Endothelial cell of umbilical vein (primary cell): ENCODE measurements around the gene SCTR. TPM values are rescaled to one million over a fixed set of nuclear protein-coding genes. Genes with fewer than 3 reads are reported as not detected.

Experiments used
- BruUV-seq: library from RNA; stranded (reverse); fragments of 400-500 nt; replicated peaks from 2 replicates; lab custom pipeline; 2021; lab: Mats Ljungman, UMichigan
- CTCF ChIA-PET: fragments of 300-600, 350-600 bp; sonication (Branson Sonifier 250); formaldehyde crosslinking; loops from one replicate; lab custom pipeline; 2021; ENCODE audit warnings: antibody characterized with exemption, inconsistent platforms; lab: Charles Lee
- POLR2A ChIA-PET: fragments of 300-600, 350-600 bp; sonication (Branson Sonifier 250); formaldehyde crosslinking; loops from one replicate; lab custom pipeline; 2021; ENCODE audit warnings: antibody characterized with exemption, inconsistent platforms; lab: Charles Lee
- DNase-seq: peaks from one replicate; pipeline ENCODE4 v3.0.0-alpha.2; 2011; ENCODE audit warnings: low read depth, low spot score
- FAIRE-seq: peaks from 2 replicates; lab custom pipeline; 2011; peaks lifted over from hg19 to GRCh38; lab: Jason Lieb, UNC
- H2AFZ ChIP-seq: 2 replicates; pipeline ENCODE4 v1.6.0; 2012; ENCODE audit warnings: low read depth, low read length, control low read depth, inconsistent platforms
- H3K27ac ChIP-seq: 2 replicates; pipeline ENCODE4 v1.5.1; 2011; ENCODE audit warnings: low read depth, mild to moderate bottlenecking, control low read depth, low read length, moderate library complexity; ENCODE audit not compliant: insufficient read depth
- H3K27me3 ChIP-seq, 2 experiments: 2 replicates each; pipeline versions ENCODE4 v1.6.0 to v1.6.1; 2011; ENCODE audit warnings: low read length in 2 of 2, mixed read lengths in 1 of 2; ENCODE audit not compliant: control insufficient read depth in 2 of 2, insufficient read depth in 2 of 2
- H3K36me3 ChIP-seq, 2 experiments: 2 replicates in 1 of 2; 3 replicates in 1 of 2; pipeline ENCODE4 v1.5.1; 2011; ENCODE audit warnings: low read length in 2 of 2, mild to moderate bottlenecking in 1 of 2, moderate library complexity in 1 of 2; ENCODE audit not compliant: control insufficient read depth in 2 of 2, insufficient read depth in 2 of 2; ENCODE audit errors: extremely low read depth in 1 of 2
- H3K4me1 ChIP-seq: 3 replicates; pipeline ENCODE4 v1.5.1; 2011; ENCODE audit warnings: mild to moderate bottlenecking, low read length; ENCODE audit not compliant: control insufficient read depth, insufficient read depth; ENCODE audit errors: extremely low read depth
- H3K4me2 ChIP-seq: 2 replicates; pipeline ENCODE4 v1.6.1; 2011; ENCODE audit warnings: low read length, control low read depth, mixed read lengths; ENCODE audit not compliant: insufficient read depth
- H3K4me3 ChIP-seq, 3 experiments: fragments of 200-600 bp in 1 of 3; sonication (generic), shearing (Covaris generic) in 1 of 3; replicated peaks in 1 of 3; 2 replicates each; pipeline ENCODE4 v1.5.1; 2011 to 2016; ENCODE audit warnings: control low read depth in 3 of 3, low read length in 3 of 3, mild to moderate bottlenecking in 2 of 3, inconsistent platforms in 1 of 3, low read depth in 1 of 3, moderate library complexity in 1 of 3; ENCODE audit not compliant: insufficient read depth in 1 of 3
- H3K79me2 ChIP-seq: 2 replicates; pipeline ENCODE4 v1.6.0; 2012; ENCODE audit warnings: low read length, inconsistent platforms; ENCODE audit not compliant: control insufficient read depth, insufficient read depth
- H3K9ac ChIP-seq: replicated peaks from 2 replicates; pipeline ENCODE3; 2011; ENCODE audit warnings: low read length, control low read depth; ENCODE audit not compliant: insufficient read depth; ENCODE audit errors: extremely low read depth
- H3K9me1 ChIP-seq: replicated peaks from 3 replicates; pipeline ENCODE4 v1.6.0; 2011; ENCODE audit warnings: mild to moderate bottlenecking, low read length; ENCODE audit not compliant: control insufficient read depth, insufficient read depth; ENCODE audit errors: extremely low read depth
- H3K9me3 ChIP-seq: replicated peaks from 2 replicates; pipeline ENCODE4 v1.5.1; 2012; ENCODE audit warnings: low read length, inconsistent platforms; ENCODE audit not compliant: control insufficient read depth, insufficient read depth
- H4K20me1 ChIP-seq: replicated peaks from 2 replicates; pipeline ENCODE3; 2011; ENCODE audit warnings: mild to moderate bottlenecking, low read length; ENCODE audit not compliant: control insufficient read depth, insufficient read depth; ENCODE audit errors: extremely low read depth
- EZH2 ChIP-seq: IDR thresholded peaks from 2 replicates; pipeline ENCODE4 v1.6.1; 2012; ENCODE audit warnings: borderline replicate concordance, low read depth, mild to moderate bottlenecking, moderate library complexity, low read length, inconsistent platforms; ENCODE audit not compliant: severe bottlenecking
- FOS ChIP-seq: IDR thresholded peaks from 2 replicates; pipeline ENCODE4 v1.6.1; 2011; ENCODE audit warnings: mild to moderate bottlenecking, low read length, moderate library complexity, borderline replicate concordance; ENCODE audit not compliant: insufficient read depth
- GATA2 ChIP-seq: IDR thresholded peaks from 2 replicates; pipeline ENCODE4 v1.7.0; 2011; ENCODE audit warnings: low read depth, mild to moderate bottlenecking, moderate library complexity, mixed read lengths, low read length; ENCODE audit not compliant: insufficient read length, insufficient read depth
- JUN ChIP-seq: IDR thresholded peaks from 2 replicates; pipeline ENCODE4 v1.6.1; 2011; ENCODE audit warnings: borderline replicate concordance, low read depth; ENCODE audit not compliant: insufficient read length, insufficient read depth
- MAX ChIP-seq: IDR thresholded peaks from 2 replicates; pipeline ENCODE4 v1.6.1; 2011; ENCODE audit not compliant: insufficient read depth, insufficient read length
- MYC ChIP-seq: IDR thresholded peaks from one replicate; pipeline ENCODE4 v1.6.1; 2011; ENCODE audit warnings: mild to moderate bottlenecking, low read depth, low read length
- POLR2A ChIP-seq: IDR thresholded peaks from 2 replicates; pipeline ENCODE4 v1.6.1; 2012; ENCODE audit warnings: low read depth, mild to moderate bottlenecking, control low read depth, low read length
- POLR2AphosphoS5 ChIP-seq: IDR thresholded peaks from 2 replicates; pipeline ENCODE4 v1.6.1; 2012; ENCODE audit warnings: low read depth, mild to moderate bottlenecking, control low read depth, low read length, moderate library complexity; ENCODE audit not compliant: insufficient read depth
- dilution Hi-C: fragments of 300-500 bp; cut with MboI; formaldehyde crosslinking; loops from one replicate; pipeline ENCODE4 v1.15.0; 2019; ENCODE audit warnings: low sequenced_read_pairs; ENCODE audit not compliant: extremely low pct_ligation_motif_present
- intact Hi-C: fragments of 100-400 bp; cut with micrococcal nuclease; formaldehyde crosslinking; loops from one replicate; pipeline ENCODE4 v1.10.0; 2022
- polyA plus RNA-seq, 4 experiments: library from polyadenylated mRNA; depleted of rRNA in 3 of 4; stranded (reverse) in 3 of 4; unstranded in 1 of 4; fragments of >200 nt; gene quantifications; 2 replicates each; pipeline versions ENCODE4 v1.2.1 to v1.2.3, GENCODE V29; 2011 to 2012; ENCODE audit warnings: missing spikeins in 1 of 4
- total RNA-seq: library from RNA; stranded (reverse); gene quantifications from 2 replicates; pipeline ENCODE4 v1.2.3, GENCODE V29; 2021
- TF ChIP-seq, protein P1 (sequence below), 2 donors: IDR thresholded peaks; 1 replicate in 1 of 2; 2 replicates in 1 of 2; pipeline ENCODE4 v1.5.1; 2011; ENCODE audit warnings: low read length in 2 of 2, mild to moderate bottlenecking in 2 of 2, moderate library complexity in 2 of 2, control low read depth in 1 of 2, inconsistent platforms in 1 of 2, low read depth in 1 of 2; ENCODE audit not compliant: insufficient read depth in 1 of 2; ENCODE audit errors: extremely low read depth in 1 of 2

SCTR gene
- total and polyA plus RNA-seq, 2 donors (not counting 3 experiments of a cell fraction or from before 2014, with no cell fraction given) = not detected

DNA sequence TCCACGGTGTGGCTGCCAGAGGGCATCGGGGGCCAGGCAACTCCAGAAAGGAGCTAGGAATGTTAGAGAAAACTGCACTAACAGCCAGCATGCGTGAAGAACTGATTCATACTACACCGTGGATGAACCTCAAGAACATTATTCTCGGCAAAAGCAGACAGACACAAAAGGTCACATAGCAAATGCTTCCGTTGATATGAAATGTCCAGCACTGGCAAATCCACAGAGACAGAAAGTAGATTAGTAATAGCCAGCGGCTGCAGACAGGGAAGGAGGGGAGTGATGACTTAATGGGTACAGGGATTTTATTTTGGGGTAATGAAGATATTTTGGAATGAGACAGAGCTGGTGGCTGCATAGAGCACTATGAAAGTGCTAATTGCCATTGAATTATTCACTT is 37.4 kb downstream of the SCTR start:
- Histone ChIP-seq H3K9me3 (no peaks in the 10 kb centered on the region), H4K20me1 (no peaks in the 10 kb centered on the region), H3K9me1 (no peaks in the 10 kb centered on the region), H3K4me1 (peaks cover 2% of the 10 kb centered on the region), H3K27ac (no peak overlapping the region), H3K4me3 (no peak overlapping the region), H2AFZ (no peak overlapping the region), H3K9ac (no peak overlapping the region), H3K4me2 (no peak overlapping the region), H3K79me2 (no peaks in the 10 kb centered on the region), H3K27me3 (peaks cover 0 to 1% of the 10 kb centered on the region in 2 experiments), H3K36me3 (no peaks in the 10 kb centered on the region)
- POLR2A ChIA-PET = no interaction called here
- dilution Hi-C loops (no loop called here), intact Hi-C loops (no loop called here)
- CTCF ChIA-PET = interaction anchor here (3.2 kb wide), 1 partner anchor 10 kb away, joined by 31 read pairs; no protein-coding TSS in a partner anchor
- BruUV-seq = no TSS peak
- TF ChIP-seq MAX (no peak), GATA2 (no peak), POLR2AphosphoS5 (no peak), POLR2A (no peak), FOS (no peak), MYC (no peak), EZH2 (no peak), JUN (no peak)
- TF ChIP-seq, protein P1, sequence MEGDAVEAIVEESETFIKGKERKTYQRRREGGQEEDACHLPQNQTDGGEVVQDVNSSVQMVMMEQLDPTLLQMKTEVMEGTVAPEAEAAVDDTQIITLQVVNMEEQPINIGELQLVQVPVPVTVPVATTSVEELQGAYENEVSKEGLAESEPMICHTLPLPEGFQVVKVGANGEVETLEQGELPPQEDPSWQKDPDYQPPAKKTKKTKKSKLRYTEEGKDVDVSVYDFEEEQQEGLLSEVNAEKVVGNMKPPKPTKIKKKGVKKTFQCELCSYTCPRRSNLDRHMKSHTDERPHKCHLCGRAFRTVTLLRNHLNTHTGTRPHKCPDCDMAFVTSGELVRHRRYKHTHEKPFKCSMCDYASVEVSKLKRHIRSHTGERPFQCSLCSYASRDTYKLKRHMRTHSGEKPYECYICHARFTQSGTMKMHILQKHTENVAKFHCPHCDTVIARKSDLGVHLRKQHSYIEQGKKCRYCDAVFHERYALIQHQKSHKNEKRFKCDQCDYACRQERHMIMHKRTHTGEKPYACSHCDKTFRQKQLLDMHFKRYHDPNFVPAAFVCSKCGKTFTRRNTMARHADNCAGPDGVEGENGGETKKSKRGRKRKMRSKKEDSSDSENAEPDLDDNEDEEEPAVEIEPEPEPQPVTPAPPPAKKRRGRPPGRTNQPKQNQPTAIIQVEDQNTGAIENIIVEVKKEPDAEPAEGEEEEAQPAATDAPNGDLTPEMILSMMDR (IDR thresholded peaks at IDR 0.05; ENCODE audit: extremely low read depth in 1 of 2, insufficient read depth in 1 of 2, low read depth in 1 of 2, low read length in 2 of 2) = no peak
- DNase-seq = peak; percentile 6
- no peak for FAIRE-seq
